H1 (cell line): ENCODE data around the gene RCAN2. TPM values are rescaled to one million over a fixed set of nuclear protein-coding genes. Genes with fewer than 3 reads are reported as not detected.

ENCODE experiments used
- CTCF ChIA-PET: fragments of 300-600 bp; sonication (Branson Sonifier 250); formaldehyde crosslinking; loops from one replicate; lab custom pipeline; 2021; ENCODE audit not compliant: partially characterized antibody; lab: Charles Lee
- POLR2A ChIA-PET: fragments of 300-600 bp; sonication (Branson Sonifier 250); formaldehyde crosslinking; loops from one replicate; lab custom pipeline; 2021; ENCODE audit warnings: inconsistent platforms; ENCODE audit not compliant: partially characterized antibody; lab: Charles Lee
- DNase-seq, 2 experiments: peaks; one replicate each; pipeline versions ENCODE4 v3.0.0 to v3.0.0-alpha.2; 2010 to 2022; ENCODE audit warnings: low spot score in 2 of 2, low read depth in 1 of 2, mixed read lengths in 1 of 2
- FAIRE-seq: peaks from 2 replicates; lab custom pipeline; 2011; peaks lifted over from hg19 to GRCh38; lab: Jason Lieb, UNC
- H2AFZ ChIP-seq: 2 replicates; pipeline ENCODE4 v1.8.1; 2012; ENCODE audit warnings: low read length, inconsistent platforms
- H2AK5ac ChIP-seq: 2 replicates; pipeline ENCODE4 v1.6.1; 2013; ENCODE audit warnings: low read depth, low read length
- H2BK120ac ChIP-seq: replicated peaks from 2 replicates; pipeline ENCODE3; 2013; ENCODE audit warnings: low read depth, low read length, inconsistent platforms
- H2BK12ac ChIP-seq: 2 replicates; pipeline ENCODE4 v1.6.1; 2013; ENCODE audit warnings: low read depth, low read length
- H2BK15ac ChIP-seq: 2 replicates; pipeline ENCODE4 v1.6.1; 2013; ENCODE audit warnings: low read length
- H2BK20ac ChIP-seq: 2 replicates; pipeline ENCODE4 v1.6.1; 2013; ENCODE audit warnings: low read length
- H2BK5ac ChIP-seq: 2 replicates; pipeline ENCODE4 v1.6.1; 2013; ENCODE audit warnings: low read depth, low read length
- H3K14ac ChIP-seq: 2 replicates; pipeline ENCODE4 v1.6.1; 2013; ENCODE audit warnings: inconsistent platforms; ENCODE audit not compliant: insufficient read length
- H3K18ac ChIP-seq: 2 replicates; pipeline ENCODE4 v1.6.1; 2013; ENCODE audit warnings: low read length; ENCODE audit errors: extremely low read depth
- H3K23ac ChIP-seq: 2 replicates; pipeline ENCODE4 v1.6.1; 2013; ENCODE audit warnings: inconsistent platforms; ENCODE audit not compliant: insufficient read length
- H3K23me2 ChIP-seq: 2 replicates; pipeline ENCODE4 v1.6.1; 2013; ENCODE audit warnings: low read depth, low read length
- H3K27ac ChIP-seq: 2 replicates; pipeline ENCODE4 v1.6.1; 2011; ENCODE audit warnings: low read depth, low read length, inconsistent platforms
- H3K27me3 ChIP-seq, 4 experiments: replicated peaks in 1 of 4; 1 replicate in 1 of 4; 2 replicates in 3 of 4; pipeline versions ENCODE4 v1.6.1 to v1.8.1; 2011 to 2013; ENCODE audit warnings: low read length in 3 of 4, mild to moderate bottlenecking in 3 of 4, inconsistent platforms in 2 of 4, mixed read lengths in 2 of 4, moderate library complexity in 1 of 4; ENCODE audit not compliant: control insufficient read depth in 3 of 4, insufficient read depth in 3 of 4; ENCODE audit errors: extremely low read depth in 1 of 4
- H3K36me3 ChIP-seq, 4 experiments: 2 replicates each; pipeline versions ENCODE4 v1.6.1 to v1.8.1; 2011 to 2013; ENCODE audit warnings: mild to moderate bottlenecking in 4 of 4, low read length in 3 of 4, moderate library complexity in 2 of 4, control low read depth in 1 of 4, inconsistent platforms in 1 of 4; ENCODE audit not compliant: insufficient read depth in 4 of 4, control insufficient read depth in 2 of 4
- H3K4ac ChIP-seq: replicated peaks from 2 replicates; pipeline ENCODE3; 2013; ENCODE audit warnings: low read length, low read depth, mixed read lengths, inconsistent platforms; ENCODE audit not compliant: insufficient read length
- H3K4me1 ChIP-seq, 4 experiments: replicated peaks in 1 of 4; 1 replicate in 1 of 4; 2 replicates in 3 of 4; pipeline versions ENCODE4 v1.6.1 to v1.8.1; 2011 to 2013; ENCODE audit warnings: low read length in 3 of 4, inconsistent platforms in 2 of 4, mixed read lengths in 1 of 4; ENCODE audit not compliant: insufficient read depth in 4 of 4, control insufficient read depth in 3 of 4
- H3K4me2 ChIP-seq, 2 experiments: 2 replicates each; pipeline versions ENCODE4 v1.6.1 to v1.8.1; 2011 to 2013; ENCODE audit warnings: low read depth in 2 of 2, low read length in 2 of 2, control low read depth in 1 of 2, inconsistent platforms in 1 of 2, mild to moderate bottlenecking in 1 of 2; ENCODE audit not compliant: insufficient read depth in 1 of 2
- H3K4me3 ChIP-seq, 4 experiments: fragments of 200-600, 300-600 bp in 1 of 4; sonication (generic), shearing (Covaris generic), sonication (Bioruptor Twin) in 1 of 4; 2 replicates each; pipeline versions ENCODE4 v1.5.1 to v1.8.1; 2011 to 2016; ENCODE audit warnings: low read length in 4 of 4, low read depth in 3 of 4, control low read depth in 2 of 4, inconsistent platforms in 2 of 4, mild to moderate bottlenecking in 2 of 4, mixed read lengths in 1 of 4, moderate library complexity in 1 of 4; ENCODE audit not compliant: insufficient read depth in 2 of 4; ENCODE audit errors: extremely low read depth in 1 of 4
- H3K56ac ChIP-seq: replicated peaks from 2 replicates; pipeline ENCODE3; 2013; ENCODE audit warnings: low read depth, mild to moderate bottlenecking, mixed read lengths, low read length, inconsistent platforms; ENCODE audit not compliant: insufficient read length
- H3K79me1 ChIP-seq: 2 replicates; pipeline ENCODE4 v1.6.1; 2013; ENCODE audit warnings: low read depth, low read length, control low read depth
- H3K79me2 ChIP-seq, 2 experiments: 2 replicates each; pipeline versions ENCODE4 v1.6.1 to v1.8.1; 2012 to 2013; ENCODE audit warnings: low read length in 2 of 2, mild to moderate bottlenecking in 2 of 2, inconsistent platforms in 1 of 2; ENCODE audit not compliant: insufficient read depth in 2 of 2, control insufficient read depth in 1 of 2
- H3K9ac ChIP-seq, 4 experiments: replicated peaks in 1 of 4; 1 replicate in 1 of 4; 2 replicates in 3 of 4; pipeline versions ENCODE4 v1.6.1 to v1.8.1; 2011 to 2013; ENCODE audit warnings: low read depth in 3 of 4, low read length in 3 of 4, control low read depth in 2 of 4, mild to moderate bottlenecking in 2 of 4, moderate library complexity in 2 of 4, inconsistent platforms in 1 of 4; ENCODE audit errors: extremely low read depth in 1 of 4
- H3K9me3 ChIP-seq, 2 experiments: 2 replicates each; pipeline versions ENCODE4 v1.6.1 to v1.8.1; 2012 to 2013; ENCODE audit warnings: mild to moderate bottlenecking in 2 of 2, moderate library complexity in 2 of 2, control low read depth in 1 of 2, inconsistent platforms in 1 of 2, low read depth in 1 of 2, low read length in 1 of 2, mixed read lengths in 1 of 2; ENCODE audit not compliant: insufficient read depth in 2 of 2
- H4K20me1 ChIP-seq, 2 experiments: replicated peaks in 1 of 2; 2 replicates each; pipeline versions ENCODE3 to v1.8.1; 2011 to 2013; ENCODE audit warnings: inconsistent platforms in 2 of 2, low read length in 2 of 2, mild to moderate bottlenecking in 1 of 2; ENCODE audit not compliant: insufficient read depth in 2 of 2, control insufficient read depth in 1 of 2
- H4K5ac ChIP-seq: 2 replicates; pipeline ENCODE4 v1.6.1; 2013; ENCODE audit warnings: low read length, low read depth, mixed read lengths, inconsistent platforms; ENCODE audit not compliant: insufficient read length
- H4K8ac ChIP-seq: 2 replicates; pipeline ENCODE4 v1.8.0; 2013; ENCODE audit warnings: mild to moderate bottlenecking, moderate library complexity, low read length, inconsistent platforms; ENCODE audit not compliant: insufficient read depth; ENCODE audit errors: extremely low read depth
- H4K91ac ChIP-seq: replicated peaks from 2 replicates; pipeline ENCODE3; 2013; ENCODE audit warnings: low read length, mixed read lengths, inconsistent platforms; ENCODE audit not compliant: insufficient read length
- SAP30 ChIP-seq: fragments of 300-600 bp; sonication (generic); IDR thresholded peaks from 2 replicates; pipeline ENCODE4 v1.7.1; 2012; ENCODE audit warnings: low read length, moderate library complexity, mild to moderate bottlenecking, inconsistent platforms; ENCODE audit not compliant: insufficient read depth, insufficient replicate concordance
- TAF7 ChIP-seq: optimal IDR thresholded peaks from 2 replicates; pipeline ENCODE3; 2011; ENCODE audit warnings: low read depth, mild to moderate bottlenecking, inconsistent platforms, low read length, moderate library complexity, borderline replicate concordance
- WGBS, 2 experiments: shearing (Covaris generic) in 1 of 2; methylation state at CpG; one replicate each; pipeline versions ENCODE4 v1.1.6 to v1.1.7; 2013 to 2015; ENCODE audit warnings: low lambda C conversion rate in 2 of 2, mixed read lengths in 2 of 2, inconsistent platforms in 1 of 2, low coverage in 1 of 2, missing lambda C conversion rate in 1 of 2; ENCODE audit not compliant: insufficient replicate concordance in 2 of 2, insufficient coverage in 1 of 2, insufficient read length in 1 of 2; ENCODE audit errors: extremely low coverage in 1 of 2, missing lambda C conversion rate in 1 of 2; 5-methylcytosine and 5-hydroxymethylcytosine counted together
- polyA plus RNA-seq, 7 experiments: library from polyadenylated mRNA; depleted of rRNA in 3 of 7; stranded (reverse) in 5 of 7; unstranded in 2 of 7; fragments of >200 nt in 5 of 7; fragments of 200-250 nt in 2 of 7; gene quantifications; 1 replicate in 5 of 7; 2 replicates in 1 of 7; 4 replicates in 1 of 7; pipeline versions ENCODE4 v1.2.1 to v1.2.3, GENCODE V29; 2011 to 2013; ENCODE audit warnings: missing spikeins in 2 of 7, mixed read lengths in 2 of 7
- total RNA-seq: library from RNA; stranded (reverse); fragmentation: NEBNext Ultra II Directional; extraction: Animal tissue kit (Norgen Biotek cat#: 25700); gene quantifications from 2 replicates; pipeline ENCODE4 v1.2.1, GENCODE V29; 2021

RCAN2 gene
- total and polyA plus RNA-seq, 2 of the 8 experiments (the other 6 are each of a cell fraction or from before 2014, with no cell fraction given) = 5.0 to 8.5 TPM

- Histone ChIP-seq H3K4ac (no peak overlapping the region), H2BK12ac (no peak overlapping the region), H3K36me3 (no peaks in the 10 kb centered on the region), H3K4me1 (no peaks in the 10 kb centered on the region), H3K79me2 (no peaks in the 10 kb centered on the region), H2AK5ac (no peak overlapping the region), H3K9me3 (no peaks in the 10 kb centered on the region), H4K5ac (no peak overlapping the region), H3K14ac (no peak overlapping the region), H3K23ac (no peak overlapping the region), H3K56ac (no peak overlapping the region), H3K27me3 (no peaks in the 10 kb centered on the region), H3K79me1 (no peaks in the 10 kb centered on the region; the same call in 1 of the 2 replicates), H3K23me2 (peaks cover 2% of the 10 kb centered on the region; the same call in 1 of the 2 replicates), H4K8ac (no peak overlapping the region), H3K18ac (no peak overlapping the region), H2BK120ac (no peak overlapping the region), H3K27ac (no peak overlapping the region), H2BK5ac (no peak overlapping the region), H3K9ac (no peak overlapping the region), H2AFZ (no peak overlapping the region), H4K91ac (no peak overlapping the region), H2BK15ac (no peak overlapping the region), H3K4me2 (no peak overlapping the region), H3K4me3 (no peak overlapping the region), H4K20me1 (no peaks in the 10 kb centered on the region), H2BK20ac (no peak overlapping the region)
- ChIA-PET CTCF (no interaction called here), POLR2A (no interaction called here)
- WGBS, 2 experiments = 89% methylated on average over 3 of the region's 3 CpGs; no CpG with 5 or more reads in 1 of the 2 experiments
- DNase-seq (no peak), FAIRE-seq (no peak)
- TF ChIP-seq SAP30 (no peak), TAF7 (no peak)
These were observed 223.7 kb downstream of the RCAN2 start for GRCh38 chr6:46267515-46267914.
